Fibroblast of lung (primary cell): ENCODE results near the gene BCL2L14.

Source experiments
- CTCF ChIP-seq, 2 donors: IDR thresholded peaks in 1 of 2; conservative IDR thresholded peaks in 1 of 2; 1 replicate in 1 of 2; 2 replicates in 1 of 2; pipeline ENCODE4 v1.5.1; 2011 to 2012; ENCODE audit warnings: low read length in 2 of 2, control low read depth in 1 of 2, inconsistent platforms in 1 of 2, low read depth in 1 of 2, mild to moderate bottlenecking in 1 of 2
- EZH2 ChIP-seq: IDR thresholded peaks from 2 replicates; pipeline ENCODE4 v1.5.1; 2012; ENCODE audit warnings: low read length, control low read depth, mild to moderate bottlenecking; ENCODE audit errors: missing control alignments

- TF ChIP-seq CTCF (conservative IDR thresholded peaks at IDR 0.05 in 1 of 2, IDR thresholded peaks at IDR 0.05 in 1 of 2; ENCODE audit: low read depth in 1 of 2, low read length in 2 of 2) (no peak), EZH2 (no peak)
Measured at GRCh38 chr12:12091977-12092663, 21.4 kb downstream of the BCL2L14 start.
